ENCODE results near the gene CAMKMT.

The CAMKMT gene

GRCh38 chr2:44751754-44752479 is 390.2 kb downstream of the CAMKMT start:
- DNase-seq = no peak

DNA sequence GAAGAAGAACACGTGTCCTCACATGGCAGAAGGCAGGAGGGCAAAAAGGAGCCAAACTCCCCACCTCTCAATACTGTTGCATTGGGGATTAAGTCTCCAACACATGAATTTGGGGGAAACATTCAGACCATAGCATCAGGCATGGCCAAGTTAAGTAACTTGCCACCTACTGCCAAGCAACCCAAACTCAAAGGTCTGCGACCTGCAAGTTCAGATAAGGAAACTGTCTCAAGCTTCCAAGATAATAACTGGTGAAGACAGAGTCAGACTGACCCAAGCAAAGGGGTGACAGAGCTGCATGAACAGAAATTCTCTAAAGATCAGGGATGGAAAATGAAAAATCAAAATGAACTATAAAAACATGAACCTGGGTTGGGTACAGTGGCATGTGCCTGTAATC is 391.0 kb downstream of the CAMKMT start:
- no peak for DNase-seq

GRCh38 chr2:44753552-44754285 is 392.0 kb downstream of the CAMKMT start:
- DNase-seq = no peak

DNA sequence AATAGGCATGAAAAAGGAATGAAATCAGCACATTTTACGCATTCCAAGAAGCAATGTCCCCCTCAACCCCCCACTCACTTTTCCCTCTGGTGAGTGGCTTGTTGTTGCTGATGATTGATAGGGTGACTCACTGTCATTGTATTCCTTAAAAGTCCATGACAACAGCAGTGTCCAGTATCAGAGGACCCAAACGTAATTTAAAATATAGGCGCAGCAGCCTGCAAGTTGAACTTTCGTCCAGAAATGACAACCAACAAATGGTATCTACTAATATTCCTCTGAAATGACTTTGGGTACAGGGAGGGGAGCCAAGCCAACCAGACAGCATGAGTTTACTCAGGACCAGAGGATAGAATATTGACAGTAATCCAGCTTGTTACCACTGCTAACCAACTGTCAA is 396.8 kb downstream of the CAMKMT start:
- no peak for DNase-seq

GRCh38 chr2:44759823-44760222 is 398.1 kb downstream of the CAMKMT start:
- no peak for DNase-seq

- no peak for DNase-seq
These were observed 401.6 kb downstream of the CAMKMT start for GRCh38 chr2:44763275-44763782.

DNA sequence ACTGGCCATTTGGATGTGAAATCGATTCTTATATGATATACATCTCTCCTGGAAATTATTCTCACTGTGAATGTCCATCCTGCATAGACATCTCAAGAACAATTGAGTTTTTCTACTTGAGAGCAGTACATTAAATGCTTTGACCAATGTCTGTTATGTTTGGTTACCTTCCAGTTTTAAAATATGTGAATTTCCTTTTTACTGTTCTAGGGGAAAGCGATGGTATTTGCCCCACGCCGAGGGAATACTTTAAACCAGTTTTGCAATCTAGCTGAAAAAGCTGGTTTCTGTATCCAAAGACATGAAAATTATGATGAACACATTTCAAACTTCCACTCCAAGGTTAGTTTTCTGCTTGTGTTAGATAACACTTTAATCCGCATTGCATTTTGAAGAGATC is 404.5 kb downstream of the CAMKMT start:
- DNase-seq = no peak

DNA sequence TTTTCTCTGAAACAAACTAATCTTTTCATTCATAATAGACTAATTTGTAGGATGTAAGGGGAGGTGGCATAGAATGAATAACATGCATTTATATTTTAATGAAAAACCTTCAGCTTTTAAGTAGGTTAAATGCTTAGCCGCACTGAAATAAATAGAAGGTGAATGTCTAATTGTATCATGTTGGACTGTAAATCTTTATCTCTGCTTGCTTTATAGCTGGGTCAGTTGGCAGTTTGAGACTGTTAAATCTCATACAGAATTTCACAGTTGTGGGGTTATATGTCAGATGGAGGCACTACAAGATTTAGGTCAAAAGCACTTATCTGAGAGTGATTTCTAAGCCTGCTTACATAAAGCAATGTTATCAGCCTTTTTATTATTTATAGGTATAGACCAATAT is 405.0 kb downstream of the CAMKMT start:
- no peak for DNase-seq

DNA sequence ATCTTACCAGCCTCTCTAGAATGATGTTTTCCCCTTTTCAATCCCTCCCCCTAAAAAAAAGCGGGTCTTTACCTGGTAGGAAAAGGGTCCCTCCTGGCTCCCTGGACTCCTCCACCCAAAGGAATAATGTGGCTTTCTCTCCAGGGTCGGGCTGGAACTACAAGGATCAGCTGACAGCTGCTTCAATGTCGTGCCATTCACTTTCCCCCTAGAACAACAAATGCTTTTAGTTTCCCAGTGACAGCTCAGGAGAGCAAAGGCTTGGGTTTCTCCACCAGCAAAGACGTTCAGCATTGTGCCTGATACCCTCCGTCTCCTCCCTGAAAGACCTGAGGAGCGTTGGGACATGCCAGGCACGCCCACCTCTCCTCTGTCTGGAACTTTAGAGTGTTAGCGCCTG is 405.9 kb downstream of the CAMKMT start:
- no peak for DNase-seq

DNA sequence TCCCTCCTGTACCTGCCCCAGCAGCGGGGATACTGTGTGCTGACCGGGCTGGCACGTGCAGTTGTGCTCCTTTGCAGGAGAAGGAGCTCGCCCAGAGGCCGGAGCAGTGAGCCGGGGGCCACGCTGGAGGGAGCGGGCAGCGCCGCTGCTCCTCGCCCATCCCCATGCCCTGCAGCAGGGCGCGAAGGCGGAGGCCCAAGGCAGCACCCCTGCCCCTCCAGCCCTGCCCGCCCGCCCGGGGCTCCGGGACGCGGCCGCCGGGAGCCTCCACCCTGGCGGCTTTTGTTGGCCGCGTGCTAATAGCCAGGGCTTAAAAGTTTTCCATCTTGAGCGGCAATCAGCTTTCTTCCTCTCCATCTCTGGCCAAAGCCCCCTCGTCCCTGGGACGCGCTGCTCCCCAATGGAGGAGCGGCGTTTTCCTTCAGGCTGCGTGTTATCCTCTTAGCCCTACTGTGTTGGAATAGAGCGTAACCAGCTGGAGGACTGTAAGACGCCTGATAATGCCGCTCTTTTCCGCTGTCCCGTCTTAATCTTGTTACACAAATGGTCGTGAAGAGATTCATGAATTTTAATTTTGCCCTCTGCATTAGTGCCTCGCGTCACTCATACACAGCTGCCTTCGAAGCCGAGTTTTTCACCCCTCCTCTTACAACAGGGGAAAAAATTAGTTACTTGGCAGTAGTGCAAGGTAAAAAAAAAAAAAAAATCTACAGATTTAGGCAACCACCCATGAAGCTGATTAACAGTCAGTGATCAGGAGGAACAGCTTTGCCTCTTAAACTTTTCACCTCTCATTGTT is 406.9 kb downstream of the CAMKMT start:
- DNase-seq = no peak

DNA sequence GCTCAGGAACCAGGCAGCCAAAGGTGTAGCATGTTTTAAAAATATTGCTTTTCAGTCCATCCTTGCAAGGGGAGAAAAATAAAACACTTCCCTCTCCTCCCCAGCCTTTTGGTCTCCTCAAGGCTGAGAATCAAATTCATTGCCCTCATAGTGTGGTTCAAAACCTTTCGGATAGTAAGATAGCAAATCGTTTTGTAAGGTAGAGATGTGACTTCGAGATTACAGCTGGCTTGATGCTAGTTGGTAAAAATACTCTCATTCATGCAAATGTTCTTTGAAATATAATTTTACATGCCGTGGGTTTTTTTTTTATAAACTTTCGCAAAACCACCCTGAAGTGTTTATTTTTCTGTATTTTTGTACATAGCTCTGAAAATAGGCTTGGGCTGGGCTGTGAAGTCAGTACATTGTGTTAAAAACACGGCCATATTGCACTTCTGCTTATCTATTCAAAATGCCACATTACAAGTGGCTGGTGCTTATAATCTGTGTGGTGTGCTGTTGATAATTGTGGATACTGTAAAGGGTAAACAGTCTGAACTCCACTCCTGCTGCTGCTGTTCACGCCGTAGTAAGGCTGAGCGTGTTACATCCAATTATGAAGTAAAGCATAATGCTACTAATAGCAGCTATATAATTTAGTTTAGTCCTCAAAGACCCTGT is 407.7 kb downstream of the CAMKMT start:
- DNase-seq = no peak

DNA sequence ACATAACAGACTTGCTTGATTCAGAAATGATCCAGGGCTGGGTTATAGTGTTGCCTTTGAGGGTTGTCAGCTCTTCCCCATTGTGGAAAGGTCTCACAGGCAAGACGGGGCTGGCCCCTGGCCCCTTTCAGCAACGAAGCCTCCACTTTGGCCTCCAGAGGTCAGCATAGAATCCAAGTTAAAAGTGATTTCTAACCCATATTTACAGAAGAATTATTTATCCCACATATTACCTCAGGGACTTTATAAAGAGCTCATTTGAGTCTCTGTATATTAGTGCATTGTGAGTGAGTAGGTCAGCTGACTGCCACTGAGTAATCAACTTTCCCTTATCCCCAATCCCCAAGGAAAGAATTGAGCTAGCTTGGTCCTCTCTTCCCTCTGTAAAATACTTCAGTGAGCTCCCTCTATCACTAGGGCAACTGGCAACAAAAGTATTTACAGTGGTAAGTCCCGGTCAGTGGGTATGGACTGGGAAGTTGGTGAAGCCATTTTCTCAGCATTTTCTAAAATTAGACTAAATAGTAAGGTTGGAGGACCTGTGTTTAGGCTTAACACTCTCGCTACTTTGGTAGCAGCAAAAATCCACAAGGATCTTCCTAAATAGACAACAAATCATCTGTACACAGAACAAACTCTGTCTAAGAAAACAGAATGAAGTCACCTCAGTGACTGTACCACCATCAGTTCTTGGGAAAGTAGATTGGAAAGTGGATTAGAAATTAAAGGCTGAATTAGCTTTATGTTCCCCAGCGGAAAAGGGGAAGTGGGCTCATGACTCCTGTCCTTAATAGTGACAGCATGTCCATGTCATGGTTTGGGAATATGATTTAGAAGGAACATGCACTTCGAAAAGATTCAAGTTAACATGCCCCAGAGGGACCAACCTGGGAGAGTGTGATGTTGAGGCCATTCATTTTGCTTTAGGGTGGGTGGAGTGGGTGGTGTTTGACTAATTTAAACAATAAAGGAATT is 408.8 kb downstream of the CAMKMT start:
- DNase-seq = no peak

- DNase-seq = no peak
These were observed 409.8 kb downstream of the CAMKMT start for GRCh38 chr2:44771522-44771921.

DNA sequence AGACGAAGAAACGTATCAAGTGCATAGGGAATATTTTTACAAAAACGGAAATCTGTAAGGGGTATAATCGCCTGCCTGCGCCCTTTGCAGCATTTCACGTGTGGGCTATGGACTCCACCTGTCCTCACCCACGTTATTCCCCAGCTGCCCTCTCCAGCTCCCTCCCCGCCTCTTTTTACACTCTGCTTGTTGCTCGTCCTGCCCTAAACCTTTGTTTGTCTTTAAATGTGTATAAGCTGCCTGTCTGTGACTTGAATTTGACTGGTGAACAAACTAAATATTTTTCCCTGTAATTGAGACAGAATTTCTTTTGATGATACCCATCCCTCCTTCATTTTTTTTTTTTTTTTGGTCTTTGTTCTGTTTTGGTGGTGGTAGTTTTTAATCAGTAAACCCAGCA is 410.4 kb downstream of the CAMKMT start:
- peak in 1 of 2 experiments; percentile 34 for DNase-seq

GRCh38 chr2:44772669-44773378 is 411.1 kb downstream of the CAMKMT start:
- peak in 1 of 2 experiments; percentile 13 for DNase-seq

GRCh38 chr2:44774826-44775492 is 413.2 kb downstream of the CAMKMT start:
- no peak for DNase-seq

- DNase-seq = no peak
These were observed 415.3 kb downstream of the CAMKMT start for GRCh38 chr2:44777036-44777435.

DNA sequence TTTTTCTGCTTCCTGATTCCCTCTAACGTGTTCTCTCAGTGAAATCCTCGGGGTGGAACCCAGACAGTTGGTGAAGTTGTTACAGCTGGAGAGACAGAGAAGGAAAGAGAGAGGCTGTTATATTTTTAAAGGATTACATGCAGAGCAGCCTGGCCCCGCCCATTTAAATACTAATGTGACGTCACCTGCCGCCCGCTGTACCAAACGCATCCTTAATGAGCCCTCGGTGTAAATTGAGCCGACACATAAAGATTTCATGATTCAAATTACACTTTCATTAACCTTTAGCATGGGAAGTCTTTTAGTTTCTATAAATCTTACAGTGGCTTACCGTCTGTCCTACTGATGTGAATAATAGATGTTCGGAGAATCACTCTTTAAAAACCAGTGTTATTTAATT is 415.8 kb downstream of the CAMKMT start:
- peak in 1 of 2 experiments; percentile 9 for DNase-seq

DNA sequence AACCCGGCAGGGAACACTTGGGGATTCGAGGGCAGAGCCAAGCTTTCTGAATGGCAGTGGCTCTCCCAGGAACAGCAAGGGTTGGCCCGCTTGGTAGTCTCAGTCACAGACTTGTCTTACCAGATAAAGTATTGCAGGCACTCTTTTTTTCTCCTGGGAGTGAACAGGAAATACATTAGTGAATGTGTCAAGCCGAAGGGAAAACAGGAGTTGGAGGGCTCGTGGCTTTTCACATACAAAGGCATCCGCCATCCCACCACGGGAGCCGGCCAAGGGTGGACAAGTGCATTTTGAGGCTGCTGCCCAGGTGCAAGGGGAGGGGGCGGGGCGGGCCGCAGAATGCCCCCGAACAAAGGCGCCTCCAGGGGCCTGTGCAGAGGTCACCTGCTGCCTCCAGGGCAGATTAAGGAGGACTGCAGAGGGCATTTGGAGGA is 416.5 kb downstream of the CAMKMT start:
- DNase-seq = no peak

Measured in SHP77 (cell line).